Measurements from ENCODE around the gene CCIN. TPM values are rescaled to one million over a fixed set of nuclear protein-coding genes. Genes with fewer than 3 reads are reported as not detected.
A peak's percentile ranks its signal among the peaks of the same experiment; 100 is the strongest.

Gene CCIN
- total and polyA plus RNA-seq, 7 donors: 0.03 to 0.04 TPM; not detected in 5

GRCh38 chr9:36207546-36208012 is 38.4 kb downstream of the CCIN start:
- ATAC-seq (peak; percentile 2 to 21 (median 9)), DNase-seq (no peak)
- WGBS, 3 donors: 43 to 73% (median 63%) methylated on average over 1 of the region's 1 CpG
- Histone ChIP-seq H3K27ac (peak overlapping the region; percentile 65), H3K4me1 (peaks cover 39% of the 10 kb centered on the region), H3K9me3 (no peaks in the 10 kb centered on the region), H3K27me3 (ENCODE audit: insufficient read depth in 3 of 3, low read length in 2 of 3) (no peaks in the 10 kb centered on the region), H3K4me3 (no peak overlapping the region), H3K36me3 (ENCODE audit: insufficient read depth in 1 of 2, low read depth in 1 of 2) (peaks cover 19 to 92% of the 10 kb centered on the region in 2 donors)
- intact Hi-C loops (cut with DNase I): no loop called here
- no peak for TF ChIP-seq CTCF (IDR thresholded peaks at IDR 0.05)

- H3K27ac ChIP-seq: peak overlapping the region; percentile 65
- peaks cover 43% of the 10 kb centered on the region for H3K4me1 ChIP-seq
- WGBS, 3 donors: 40 to 69% (median 43%) methylated on average over 10 of the region's 10 CpGs
- DNase-seq (no peak), ATAC-seq (no peak)
- no peak for TF ChIP-seq CTCF (IDR thresholded peaks at IDR 0.05)
- H3K36me3 ChIP-seq (ENCODE audit: insufficient read depth in 1 of 2, low read depth in 1 of 2): peaks cover 13 to 86% of the 10 kb centered on the region in 2 donors
- no peaks in the 10 kb centered on the region for H3K27me3 ChIP-seq (ENCODE audit: insufficient read depth in 3 of 3, low read length in 2 of 3)
- no peaks in the 10 kb centered on the region for H3K9me3 ChIP-seq
- intact Hi-C loops (cut with DNase I): no loop called here
- H3K4me3 ChIP-seq: no peak overlapping the region
These were observed 39.5 kb downstream of the CCIN start for GRCh38 chr9:36208521-36209253.

- no peak for TF ChIP-seq CTCF (IDR thresholded peaks at IDR 0.05)
- intact Hi-C loops (cut with DNase I): no loop called here
- Histone ChIP-seq H3K4me1 (peaks cover 55% of the 10 kb centered on the region), H3K4me3 (no peak overlapping the region), H3K27ac (no peak overlapping the region), H3K36me3 (ENCODE audit: insufficient read depth in 1 of 2, low read depth in 1 of 2) (peaks cover 8 to 65% of the 10 kb centered on the region in 2 donors), H3K9me3 (no peaks in the 10 kb centered on the region), H3K27me3 (ENCODE audit: insufficient read depth in 3 of 3, low read length in 2 of 3) (no peaks in the 10 kb centered on the region)
- DNase-seq: no peak
- whole genome bisulfite sequencing, 3 donors: 48 to 64% (median 51%) methylated on average over 8 of the region's 8 CpGs
- ATAC-seq: no peak
These were observed 41.5 kb downstream of the CCIN start for GRCh38 chr9:36210722-36211121.

- Histone ChIP-seq H3K4me1 (peaks cover 59% of the 10 kb centered on the region), H3K27me3 (ENCODE audit: insufficient read depth in 3 of 3, low read length in 2 of 3) (no peaks in the 10 kb centered on the region), H3K9me3 (no peaks in the 10 kb centered on the region), H3K4me3 (no peak overlapping the region), H3K36me3 (ENCODE audit: insufficient read depth in 1 of 2, low read depth in 1 of 2) (peaks cover 5 to 60% of the 10 kb centered on the region in 2 donors), H3K27ac (peak overlapping the region; percentile 26)
- DNase-seq (no peak), ATAC-seq (no peak)
- intact Hi-C loops (cut with DNase I): no loop called here
- TF ChIP-seq CTCF (IDR thresholded peaks at IDR 0.05): no peak
- 70 to 76% (median 73%) methylated on average over 7 of the region's 7 CpGs for WGBS, 3 donors
These were observed 42.3 kb downstream of the CCIN start for GRCh38 chr9:36211510-36211909.
